Measurements from ENCODE around the gene TIPARP. TPM values are rescaled to one million over a fixed set of nuclear protein-coding genes. Genes with fewer than 3 reads are reported as not detected.

The TIPARP gene
- total and polyA plus RNA-seq, 2 donors (not counting 1 experiment from before 2014, with no cell fraction given) = 8.6 to 22.1 TPM

DNA sequence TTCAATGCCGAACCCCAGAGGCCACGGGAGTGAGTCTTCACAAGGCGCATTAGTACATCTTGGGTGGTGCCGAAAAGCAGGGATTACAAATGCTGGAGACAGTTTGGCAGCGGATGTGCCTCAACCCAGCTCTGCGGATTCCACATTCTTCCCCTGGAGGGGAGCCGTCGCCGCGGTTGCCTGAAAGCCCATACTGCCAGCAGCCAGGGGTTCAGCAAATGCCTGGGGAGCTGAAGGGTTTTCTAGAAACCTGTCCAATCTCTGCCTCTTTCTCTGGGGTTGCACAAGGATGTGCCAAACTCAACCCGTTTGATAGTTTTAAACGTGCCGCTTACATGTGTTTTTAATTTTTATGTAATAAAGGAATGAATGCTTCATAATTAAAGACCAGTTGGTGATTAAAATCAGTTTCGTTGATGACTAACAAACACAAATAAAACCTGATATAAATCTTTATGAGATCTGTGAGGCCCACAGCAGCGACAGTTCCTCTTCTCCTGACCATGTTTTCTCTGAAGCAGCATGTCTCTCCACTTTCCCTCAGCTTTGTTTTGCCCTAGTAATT is 77.2 kb downstream of the TIPARP start:
- Histone ChIP-seq H3K9me3 (ENCODE audit: control insufficient read depth, insufficient read depth, low read depth, low read length) (no peaks in the 10 kb centered on the region), H3K4me2 (ENCODE audit: extremely low read depth, insufficient read depth, low read length) (peak overlapping the region; percentile 83), H3K36me3 (ENCODE audit: control insufficient read depth, insufficient read depth, low read length) (no peaks in the 10 kb centered on the region), H3K27ac (ENCODE audit: insufficient read depth, low read length) (peak overlapping the region; percentile 88), H3K79me2 (ENCODE audit: control insufficient read depth, insufficient read depth, low read length) (no peaks in the 10 kb centered on the region), H3K4me1 (ENCODE audit: control insufficient read depth, extremely low read depth, insufficient read depth, low read length) (peaks cover 4% of the 10 kb centered on the region), H4K20me1 (ENCODE audit: control insufficient read depth, extremely low read depth, insufficient read depth, low read length) (no peaks in the 10 kb centered on the region), H3K4me3 (replicated peaks in 1 of 4; ENCODE audit: control extremely low read depth in 1 of 4, insufficient read depth in 1 of 4, low read depth in 3 of 4, low read length in 4 of 4) (peak overlapping the region in 2 of 4 experiments; percentile 6 to 27), H3K9ac (ENCODE audit: insufficient read depth, low read length) (peak overlapping the region; percentile 36), H2AFZ (ENCODE audit: low read length) (peak overlapping the region; percentile 85), H3K27me3 (ENCODE audit: control insufficient read depth, insufficient read depth, low read length) (no peaks in the 10 kb centered on the region)
- DNase-seq (ENCODE audit: low read depth in 2 of 2) = peak; percentile 84 to 92
- TF ChIP-seq EZH2 (IDR thresholded peaks at IDR 0.05; ENCODE audit: low read length, missing control alignments) (no peak), CTCF (conservative IDR thresholded peaks at IDR 0.05 in 1 of 2, IDR thresholded peaks at IDR 0.05 in 1 of 2; ENCODE audit: low read depth in 1 of 2, low read length in 2 of 2) (peak in 1 of 2 donors; percentile 19)

Other genes starting within 250 kb of the TIPARP start
- 125 and 159 TPM in 2 replicates for gene SSR3, start 119.5 kb upstream of the TIPARP start, total RNA-seq
- 345 and 355 TPM in 2 replicates for gene SSR3, start 119.5 kb upstream of the TIPARP start, polyA plus RNA-seq
- gene LEKR1, start 151.8 kb downstream of the TIPARP start, total RNA-seq = 0.26 and 1.3 TPM in 2 replicates
- 0.28 and 0.35 TPM in 2 replicates for gene LEKR1, start 151.8 kb downstream of the TIPARP start, polyA plus RNA-seq